Stimulated activated CD4-positive, alpha-beta T cell treated with anti-CD3 and anti-CD28 coated beads, Interleukin-2, amount 100 ng/mL, for 4 hours (primary cell): Measurements from ENCODE around the gene TK1.
A peak's percentile ranks its signal among the peaks of the same experiment; 100 is the strongest.
"Not testable (repeated sequence)": the region's sequence is repeated elsewhere in the genome, so short reads cannot be mapped to it uniquely, and the experiment has no call there.

Experiments
- DNase-seq: peaks from one replicate; pipeline ENCODE4 v3.0.0-alpha.2; 2020; ENCODE audit warnings: low read depth

Gene TK1

DNA sequence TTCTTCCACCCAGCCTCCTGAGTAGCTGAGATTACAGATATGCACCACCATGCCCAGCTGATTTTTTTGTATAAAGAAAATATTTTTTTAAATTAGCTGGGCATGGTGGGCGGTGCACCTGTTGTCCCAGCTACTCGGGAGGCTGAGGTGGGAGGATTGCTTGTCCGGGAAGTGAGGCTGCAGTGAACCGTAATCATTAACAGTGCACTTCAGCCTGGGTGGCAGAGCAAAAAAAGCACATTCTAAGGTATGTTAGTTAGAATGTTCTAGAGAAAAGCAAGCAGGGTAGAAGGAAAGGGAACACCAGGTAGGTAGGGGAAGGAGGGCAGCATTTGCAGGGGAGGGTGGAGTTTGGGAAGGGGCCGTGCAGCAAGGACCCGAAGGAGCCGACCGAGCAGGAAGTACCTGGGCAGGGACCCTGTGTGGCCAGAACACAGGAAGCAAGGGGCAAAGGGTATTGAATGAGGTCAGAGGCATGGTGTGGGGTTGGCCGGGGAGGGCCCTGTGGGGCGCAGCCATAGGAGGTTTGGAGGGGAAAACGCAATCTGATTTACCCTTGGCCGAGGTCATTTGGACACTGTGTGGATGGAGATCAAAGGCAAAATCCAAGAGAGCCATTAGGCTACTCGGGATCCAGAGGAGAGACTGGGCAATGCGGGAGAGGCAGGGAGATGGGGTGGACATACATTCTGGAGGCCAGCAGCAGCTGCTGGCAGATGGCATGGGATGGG lies 38.4 kb downstream of the TK1 start:
- no peak for DNase-seq

DNA sequence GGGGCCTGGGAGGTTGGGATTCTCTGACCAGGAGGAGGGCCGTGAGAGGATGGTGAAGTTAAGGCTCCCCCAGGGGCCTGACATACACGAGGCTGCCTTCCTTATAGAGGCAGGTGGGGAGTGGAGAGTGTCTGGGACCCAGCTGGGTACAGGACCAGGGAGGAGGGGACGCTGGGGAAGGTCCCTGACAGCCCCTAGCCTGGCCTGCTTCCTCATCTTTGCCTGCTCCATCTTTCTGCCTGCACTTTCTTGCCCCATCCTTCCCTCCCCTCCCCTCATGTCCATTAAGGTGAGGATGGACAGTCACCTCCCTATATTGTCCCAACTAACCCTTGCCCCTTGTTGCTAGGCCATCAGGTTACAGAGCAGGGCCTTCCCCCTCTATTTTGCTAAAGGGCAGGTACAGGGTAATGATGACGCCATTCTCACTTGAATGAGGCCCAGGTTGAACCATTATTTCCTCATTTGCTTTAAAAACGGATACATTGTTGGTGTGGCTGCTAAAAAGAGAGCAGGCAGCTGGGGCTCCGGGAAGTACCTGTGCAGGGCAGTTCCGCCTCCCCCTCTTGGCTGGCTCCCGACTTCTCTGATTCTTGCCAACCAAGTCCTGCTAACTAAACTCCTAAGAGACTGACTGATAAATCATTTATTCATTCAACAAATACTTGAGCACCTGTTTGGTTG lies 39.4 kb downstream of the TK1 start:
- DNase-seq: no peak

DNA sequence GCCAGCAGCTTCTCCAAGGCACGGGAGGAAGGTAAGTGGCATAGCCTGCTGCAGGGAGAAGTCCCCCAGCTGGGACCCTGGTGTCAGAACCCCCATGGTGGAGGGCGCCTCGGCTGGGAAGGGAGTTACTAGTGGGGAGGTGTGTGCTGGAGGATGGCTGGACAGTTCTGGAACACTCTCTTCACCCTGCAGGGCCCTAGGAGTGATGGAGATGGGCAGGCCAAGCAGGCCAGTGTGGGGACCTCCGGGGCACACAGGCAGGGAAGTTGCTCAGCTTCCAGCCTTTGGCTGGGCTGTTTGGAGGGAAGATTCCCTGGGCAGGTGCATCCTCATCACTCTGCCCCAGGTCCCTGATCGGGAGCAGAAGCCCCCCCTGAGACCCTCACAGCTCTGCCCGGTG lies 40.0 kb downstream of the TK1 start:
- DNase-seq: no peak

DNA sequence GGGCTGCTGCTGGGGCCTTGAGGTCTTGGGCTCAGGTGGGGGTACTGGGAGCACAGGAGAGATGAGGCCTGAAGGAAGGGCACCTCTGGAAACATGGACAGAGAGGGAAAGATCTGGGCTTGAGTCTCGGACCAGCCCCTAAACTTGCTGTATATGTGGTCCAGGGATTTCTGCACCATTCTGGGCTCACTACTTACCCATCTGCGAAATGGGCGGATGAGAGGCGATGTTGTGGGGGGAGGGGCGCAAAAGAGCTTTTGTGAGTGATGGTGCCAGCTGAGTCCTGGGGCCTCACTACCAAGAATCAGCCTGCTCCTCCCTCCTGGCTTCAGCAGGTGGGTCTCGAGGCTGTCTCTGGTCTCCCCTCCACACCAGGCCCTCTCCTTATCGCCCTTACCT lies 40.4 kb downstream of the TK1 start:
- no peak for DNase-seq

DNA sequence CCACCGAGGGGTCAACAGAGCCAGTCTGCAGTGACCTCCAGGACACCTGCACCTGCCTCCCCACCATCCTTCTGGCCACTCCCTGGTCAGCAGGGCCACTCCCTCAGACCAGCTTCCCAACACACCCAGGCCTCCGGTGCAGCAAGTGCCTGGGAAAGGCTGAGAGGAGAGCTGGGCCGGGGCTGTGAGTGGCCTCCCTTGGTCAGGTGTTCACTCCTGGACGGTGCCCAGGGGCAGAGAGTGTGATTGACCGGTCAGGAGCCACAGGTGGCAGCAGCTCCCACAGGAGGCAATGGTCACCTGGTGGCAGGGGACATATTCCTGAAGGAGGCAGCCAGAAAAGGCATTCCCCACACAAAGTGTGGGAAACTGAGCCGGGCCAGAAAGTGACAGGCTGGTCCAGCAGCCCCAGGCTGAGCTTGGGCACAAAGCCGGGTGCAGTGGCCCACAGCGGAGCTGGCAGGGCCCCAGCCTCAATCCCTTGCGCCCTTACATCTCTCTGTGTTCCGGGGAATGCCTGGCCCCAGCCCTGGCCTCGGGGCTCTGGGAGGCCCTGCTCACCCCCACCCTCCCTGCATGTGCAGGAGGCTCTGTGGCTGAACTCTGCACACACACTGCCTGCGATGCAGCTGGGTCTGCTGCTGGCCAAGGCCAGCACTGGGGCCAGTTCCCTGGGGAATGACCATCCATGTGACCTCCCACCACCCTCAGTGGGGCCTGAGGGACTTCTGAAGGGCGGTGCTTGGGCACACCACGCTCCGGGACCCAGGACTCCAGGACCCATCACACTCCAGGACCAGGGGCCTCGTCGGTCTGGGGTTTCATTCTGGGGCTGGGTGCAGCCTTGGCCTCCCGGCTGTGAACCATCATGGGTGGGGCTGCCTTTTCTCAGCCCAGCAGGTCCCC lies 41.9 kb downstream of the TK1 start:
- DNase-seq: no peak

DNA sequence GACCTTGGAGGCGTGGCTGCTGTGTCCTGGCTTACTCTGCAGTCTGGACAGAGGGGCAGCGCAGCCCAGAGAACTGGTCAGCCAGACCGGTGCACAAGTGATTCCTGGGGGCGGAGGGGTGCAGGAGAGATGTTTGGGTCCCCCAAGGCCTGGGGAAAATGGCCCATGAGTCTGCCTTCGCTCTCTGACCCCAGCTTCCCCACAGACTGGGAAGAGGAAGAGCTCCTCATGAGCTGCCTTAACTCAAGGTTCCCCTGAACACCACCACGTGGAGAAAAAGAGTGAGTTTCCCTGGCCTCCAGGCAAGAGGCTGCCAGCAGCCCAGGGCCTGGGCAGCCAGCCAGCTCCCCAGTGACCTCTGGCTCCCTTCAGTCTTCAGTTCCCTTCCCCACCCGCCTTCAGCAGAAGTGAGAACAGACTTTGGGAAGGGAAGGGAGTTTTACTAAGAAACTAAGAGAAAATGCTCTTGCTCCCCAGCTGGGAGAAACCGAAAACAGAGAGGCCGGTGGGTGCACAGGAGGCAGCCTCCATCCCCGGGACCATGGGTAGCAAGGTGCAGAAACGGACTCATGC lies 42.6 kb downstream of the TK1 start:
- no peak for DNase-seq

DNA sequence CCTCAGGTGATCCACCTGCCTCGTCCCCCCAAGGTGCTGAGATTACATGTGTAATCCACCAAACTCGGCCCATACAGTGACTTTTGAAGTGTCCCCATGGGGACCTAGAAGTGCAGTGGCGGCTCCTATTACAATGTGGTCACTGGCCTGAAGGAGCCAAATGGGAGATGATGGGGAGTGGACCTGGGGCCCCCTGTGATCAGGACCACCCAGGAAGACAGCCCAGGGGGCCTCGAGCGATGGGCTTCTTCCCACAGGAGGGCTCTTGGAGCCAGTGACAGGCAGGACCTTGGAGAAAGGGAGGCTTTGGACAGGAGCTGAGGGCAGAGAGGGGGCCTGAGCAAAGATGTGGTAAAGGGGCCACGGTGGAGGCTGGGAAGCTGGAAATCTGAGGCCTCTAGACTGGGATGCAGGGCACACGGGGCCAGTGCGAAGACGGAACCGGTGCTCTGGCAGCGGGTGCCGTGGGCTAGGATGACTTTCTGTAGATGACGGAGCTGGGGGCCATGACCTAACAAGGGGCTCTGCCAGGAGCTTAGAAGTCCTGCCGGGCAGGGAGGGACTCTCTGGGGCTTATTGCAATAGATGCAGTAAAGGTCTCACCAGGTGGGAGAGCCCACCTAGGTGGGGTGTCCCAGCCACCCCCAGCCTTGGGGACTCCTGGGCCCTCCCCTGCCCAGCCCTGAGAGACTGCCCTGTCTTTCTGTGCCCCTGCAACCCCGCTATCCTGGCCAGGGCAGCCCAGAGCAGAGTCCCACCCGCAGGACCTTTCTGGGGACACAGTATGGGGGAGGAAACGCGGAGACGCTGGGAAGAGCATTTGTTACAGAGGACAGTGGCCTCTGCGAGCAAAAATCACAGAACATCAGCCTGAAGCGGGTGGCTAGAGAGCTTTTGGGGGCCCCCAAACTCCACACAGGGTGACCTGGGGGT lies 43.4 kb downstream of the TK1 start:
- DNase-seq: no peak

- DNase-seq: no peak
These were observed 44.6 kb downstream of the TK1 start for GRCh38 chr17:78142119-78142861.

GRCh38 chr17:78141437-78142118 lies 45.3 kb downstream of the TK1 start:
- no peak for DNase-seq

GRCh38 chr17:78140169-78141051 lies 46.4 kb downstream of the TK1 start:
- DNase-seq: peak; percentile 85

- DNase-seq: not testable (repeated sequence)
These were observed 47.0 kb downstream of the TK1 start for GRCh38 chr17:78139861-78140168.

GRCh38 chr17:78138204-78139060 lies 48.4 kb downstream of the TK1 start:
- no peak for DNase-seq

DNA sequence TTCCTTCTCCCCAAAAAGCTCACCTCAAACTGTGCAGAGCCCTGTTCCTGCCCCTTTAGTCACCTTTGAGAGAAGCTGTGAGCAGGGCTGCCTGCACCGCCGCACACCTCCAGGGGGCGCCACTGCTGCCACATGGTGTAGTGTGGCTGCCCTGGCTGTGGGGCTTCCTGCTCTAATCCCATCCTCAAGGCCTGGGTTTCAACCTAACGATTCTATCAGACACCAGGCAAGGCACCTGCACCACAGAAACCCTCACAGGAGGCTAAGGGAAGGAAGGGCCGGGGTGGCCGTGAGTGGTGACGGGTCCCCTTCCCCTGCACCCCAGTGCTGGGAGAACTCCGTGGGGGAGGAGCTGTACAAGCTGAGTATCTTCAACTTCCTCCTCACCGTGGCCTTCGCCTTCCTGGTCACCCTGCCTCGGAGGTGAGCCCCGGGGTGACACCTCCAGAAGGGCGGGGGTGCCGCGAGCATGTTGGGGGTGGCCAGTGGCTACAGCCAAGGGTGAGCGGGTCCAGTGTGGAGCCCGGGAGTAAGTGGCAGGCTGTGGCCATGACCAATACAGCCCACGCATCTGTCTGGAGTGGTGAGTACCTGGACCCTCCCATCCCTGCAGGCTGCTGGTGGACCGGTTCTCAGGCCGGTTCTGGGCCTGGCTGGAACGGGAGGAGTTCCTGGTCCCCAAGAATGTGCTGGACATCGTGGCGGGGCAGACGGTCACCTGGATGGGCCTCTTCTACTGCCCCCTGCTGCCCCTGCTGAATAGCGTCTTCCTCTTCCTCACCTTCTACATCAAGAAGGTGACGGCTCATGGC lies 49.3 kb downstream of the TK1 start:
- DNase-seq: no peak

GRCh38 chr17:78135858-78136500 lies 50.9 kb downstream of the TK1 start:
- no peak for DNase-seq

DNA sequence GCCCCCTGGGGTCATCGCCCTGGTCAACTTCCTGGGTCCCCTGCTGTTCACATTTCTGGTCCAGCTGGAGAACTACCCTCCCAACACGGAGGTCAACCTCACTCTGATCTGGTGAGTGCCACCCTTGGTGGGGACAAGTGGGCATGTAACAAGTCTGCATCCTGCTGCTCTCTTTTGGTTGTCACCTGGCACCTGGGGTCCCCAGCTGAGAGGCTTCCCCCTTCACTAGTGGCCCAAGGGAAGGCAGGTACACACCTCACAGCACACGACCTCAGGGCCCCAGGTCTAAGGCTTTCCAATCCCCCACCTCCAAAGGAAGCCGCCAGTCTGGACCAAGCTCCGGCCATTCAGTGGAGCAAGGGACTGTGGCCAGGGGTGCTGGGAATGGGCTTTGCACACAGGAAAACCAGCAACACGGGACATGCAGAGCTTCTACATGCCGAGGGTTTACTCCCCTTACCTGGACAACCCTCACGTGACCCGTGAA lies 51.9 kb downstream of the TK1 start:
- no peak for DNase-seq
